ENCODE measurements around the gene POLA1. TPM values are rescaled to one million over a fixed set of nuclear protein-coding genes. Genes with fewer than 3 reads are reported as not detected.

The POLA1 gene
- polyA plus RNA-seq, 1 experiment: 2.2 TPM

DNA sequence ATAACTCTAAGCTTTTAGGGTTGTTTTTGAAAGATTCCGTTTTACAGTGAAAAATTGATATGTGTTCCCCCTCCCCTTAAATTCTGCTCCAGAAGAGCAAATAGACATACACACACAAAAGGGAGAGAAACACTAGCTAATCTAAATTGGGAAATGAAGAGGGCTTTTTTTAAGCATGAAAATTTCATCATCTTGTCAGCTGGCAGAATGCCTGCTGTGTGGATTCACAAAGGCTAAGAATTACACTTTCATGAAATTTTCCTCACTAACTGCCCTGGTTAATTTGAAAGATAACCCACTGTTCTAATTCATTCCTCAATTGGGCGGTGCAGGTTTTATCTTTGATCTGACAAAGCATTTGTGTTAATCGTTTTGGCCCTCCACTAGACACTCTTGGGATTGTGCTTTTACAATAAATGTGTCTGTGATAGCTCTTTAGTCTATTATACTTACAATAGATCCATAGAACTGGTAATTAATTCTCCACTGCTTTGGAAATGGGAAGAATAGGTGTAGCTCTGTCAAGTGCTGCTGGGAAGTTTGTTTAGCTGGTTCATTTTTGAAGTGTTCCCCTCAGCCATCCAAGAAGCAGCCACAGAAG is 152.9 kb downstream of the POLA1 start:
- H3K27me3 ChIP-seq (ENCODE audit: control insufficient read depth, insufficient read depth, low read length): no peaks in the 10 kb centered on the region
- H3K27ac ChIP-seq (ENCODE audit: low read depth, low read length): no peak overlapping the region
- H3K9me3 ChIP-seq (ENCODE audit: control insufficient read depth, insufficient read depth, low read length): no peaks in the 10 kb centered on the region
- TF ChIP-seq, protein P1, sequence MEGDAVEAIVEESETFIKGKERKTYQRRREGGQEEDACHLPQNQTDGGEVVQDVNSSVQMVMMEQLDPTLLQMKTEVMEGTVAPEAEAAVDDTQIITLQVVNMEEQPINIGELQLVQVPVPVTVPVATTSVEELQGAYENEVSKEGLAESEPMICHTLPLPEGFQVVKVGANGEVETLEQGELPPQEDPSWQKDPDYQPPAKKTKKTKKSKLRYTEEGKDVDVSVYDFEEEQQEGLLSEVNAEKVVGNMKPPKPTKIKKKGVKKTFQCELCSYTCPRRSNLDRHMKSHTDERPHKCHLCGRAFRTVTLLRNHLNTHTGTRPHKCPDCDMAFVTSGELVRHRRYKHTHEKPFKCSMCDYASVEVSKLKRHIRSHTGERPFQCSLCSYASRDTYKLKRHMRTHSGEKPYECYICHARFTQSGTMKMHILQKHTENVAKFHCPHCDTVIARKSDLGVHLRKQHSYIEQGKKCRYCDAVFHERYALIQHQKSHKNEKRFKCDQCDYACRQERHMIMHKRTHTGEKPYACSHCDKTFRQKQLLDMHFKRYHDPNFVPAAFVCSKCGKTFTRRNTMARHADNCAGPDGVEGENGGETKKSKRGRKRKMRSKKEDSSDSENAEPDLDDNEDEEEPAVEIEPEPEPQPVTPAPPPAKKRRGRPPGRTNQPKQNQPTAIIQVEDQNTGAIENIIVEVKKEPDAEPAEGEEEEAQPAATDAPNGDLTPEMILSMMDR (IDR thresholded peaks at IDR 0.05; ENCODE audit: low read depth, low read length): no peak
- DNase-seq (ENCODE audit: low read depth, low spot score): no peak
- H3K4me3 ChIP-seq (ENCODE audit: low read depth, low read length): no peak overlapping the region
- CTCF ChIA-PET: interaction anchor here (1.0 to 1.7 kb wide), 2 partner anchors 174 to 298 kb away, joined by 3 to 6 read pairs; no protein-coding TSS in a partner anchor
- POLR2A ChIA-PET: no interaction called here

DNA sequence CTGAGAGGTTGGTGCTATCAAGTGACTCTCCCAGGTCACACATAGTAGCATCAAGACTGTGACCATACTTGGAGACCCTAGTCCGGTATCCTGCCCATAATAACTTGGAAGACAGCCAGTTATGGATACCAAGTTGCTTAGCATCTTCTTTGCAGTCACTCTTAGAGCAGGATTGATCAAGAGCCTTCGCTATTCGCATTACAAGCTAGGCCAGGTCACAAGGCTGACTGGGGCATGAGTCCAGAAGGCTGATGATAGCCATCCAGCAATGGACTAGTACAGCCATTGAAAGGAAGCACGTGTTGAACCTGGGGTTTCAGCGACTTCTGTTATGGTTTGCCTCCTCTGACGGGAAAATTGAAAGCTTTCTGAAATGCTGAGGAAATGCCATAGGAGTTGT is 157.6 kb downstream of the POLA1 start:
- no peak for DNase-seq (ENCODE audit: low read depth, low spot score)
- Histone ChIP-seq H3K4me3 (ENCODE audit: low read depth, low read length) (no peak overlapping the region), H3K27ac (ENCODE audit: low read depth, low read length) (no peak overlapping the region), H3K27me3 (ENCODE audit: control insufficient read depth, insufficient read depth, low read length) (no peaks in the 10 kb centered on the region), H3K9me3 (ENCODE audit: control insufficient read depth, insufficient read depth, low read length) (no peaks in the 10 kb centered on the region)
- TF ChIP-seq, protein P1 (IDR thresholded peaks at IDR 0.05; ENCODE audit: low read depth, low read length): no peak
- POLR2A ChIA-PET: no interaction called here
- CTCF ChIA-PET: interaction anchor here (3.7 kb wide), 1 partner anchor 12 kb away, joined by 23 read pairs; no protein-coding TSS in a partner anchor

DNA sequence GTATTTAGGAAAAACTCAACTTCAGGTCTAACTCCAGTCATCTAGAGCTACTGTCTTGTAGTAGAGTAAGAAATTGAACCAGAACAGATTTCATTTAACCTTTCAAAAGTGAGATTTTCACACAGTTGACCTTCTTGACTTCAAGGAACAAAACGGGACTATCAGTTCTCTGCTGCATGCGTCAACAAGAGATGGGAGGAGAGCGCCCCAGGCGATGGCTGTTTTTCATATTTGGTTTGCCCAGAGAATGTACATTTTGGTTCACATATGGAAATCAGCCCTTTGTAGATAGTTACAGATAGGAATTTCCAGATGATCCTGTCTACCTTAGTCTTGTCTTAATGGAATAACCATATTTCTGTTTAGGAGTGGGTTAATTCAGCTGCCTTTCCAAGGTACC is 158.1 kb downstream of the POLA1 start:
- no peak for DNase-seq (ENCODE audit: low read depth, low spot score)
- CTCF ChIA-PET: interaction anchor here (3.7 kb wide), 1 partner anchor 13 kb away, joined by 23 read pairs; no protein-coding TSS in a partner anchor
- POLR2A ChIA-PET: interaction anchor here (0.6 kb wide), 1 partner anchor 164 kb away, joined by 3 read pairs; the partner anchor contains the start of gene ARX
- H3K9me3 ChIP-seq (ENCODE audit: control insufficient read depth, insufficient read depth, low read length): no peaks in the 10 kb centered on the region
- no peak overlapping the region for H3K27ac ChIP-seq (ENCODE audit: low read depth, low read length)
- TF ChIP-seq, protein P1 (IDR thresholded peaks at IDR 0.05; ENCODE audit: low read depth, low read length): no peak
- no peaks in the 10 kb centered on the region for H3K27me3 ChIP-seq (ENCODE audit: control insufficient read depth, insufficient read depth, low read length)
- no peak overlapping the region for H3K4me3 ChIP-seq (ENCODE audit: low read depth, low read length)

DNA sequence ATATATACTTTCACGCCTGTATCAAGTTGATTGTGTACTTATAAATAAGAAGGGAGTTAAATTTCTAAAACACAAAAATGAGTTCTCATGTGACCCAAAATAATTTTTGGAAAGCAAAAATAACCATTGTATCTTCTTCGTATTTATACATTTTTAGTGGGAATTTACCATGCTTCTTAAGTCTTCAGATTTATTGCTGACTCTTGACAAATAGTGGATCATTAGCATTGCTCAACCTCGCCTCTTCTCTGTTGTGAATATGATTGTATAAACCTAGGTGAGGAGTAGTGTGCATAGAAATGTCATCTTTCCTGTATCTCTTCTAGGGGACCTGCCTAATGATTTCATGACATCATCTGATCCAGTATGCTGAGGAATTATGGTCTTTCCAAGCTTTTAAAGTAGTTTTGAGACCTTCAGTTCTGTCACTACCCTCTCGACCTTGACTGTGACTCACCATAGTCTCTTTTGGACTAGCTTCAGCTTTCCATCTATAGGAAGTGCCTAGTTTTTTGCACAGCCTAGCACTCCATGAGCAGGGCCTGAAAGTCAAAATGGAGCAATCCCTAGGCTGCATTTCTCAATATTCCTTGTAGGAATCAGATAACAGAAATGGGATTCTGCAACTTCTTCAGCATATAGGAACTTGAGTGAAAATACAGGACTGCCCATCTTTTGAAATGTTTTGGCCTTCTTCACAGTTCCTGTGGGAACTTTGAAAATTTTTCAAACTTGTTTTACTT is 164.5 kb downstream of the POLA1 start:
- POLR2A ChIA-PET: no interaction called here
- H3K27ac ChIP-seq (ENCODE audit: low read depth, low read length): no peak overlapping the region
- H3K4me3 ChIP-seq (ENCODE audit: low read depth, low read length): no peak overlapping the region
- TF ChIP-seq, protein P1 (IDR thresholded peaks at IDR 0.05; ENCODE audit: low read depth, low read length): no peak
- H3K9me3 ChIP-seq (ENCODE audit: control insufficient read depth, insufficient read depth, low read length): no peaks in the 10 kb centered on the region
- CTCF ChIA-PET: interaction anchor here (1.3 to 3.0 kb wide), 2 partner anchors 18 to 19 kb away, joined by 4 to 14 read pairs; no protein-coding TSS in a partner anchor
- no peak for DNase-seq (ENCODE audit: low read depth, low spot score)
- H3K27me3 ChIP-seq (ENCODE audit: control insufficient read depth, insufficient read depth, low read length): no peaks in the 10 kb centered on the region

All from AG04450 (cell line).